Vagina (tissue), 2 donors: ENCODE data around the gene TPGS1. TPM values are rescaled to one million over a fixed set of nuclear protein-coding genes. Genes with fewer than 3 reads are reported as not detected.
A peak's percentile ranks its signal among the peaks of the same experiment; 100 is the strongest.

Source experiments
- DNase-seq, 2 donors: peaks; one replicate each; pipeline ENCODE4 v3.0.0-alpha.2; 2017; ENCODE audit errors: extremely low spot score in 2 of 2
- H3K27ac ChIP-seq: fragments of 200-600 bp; sonication (generic); one replicate; pipeline ENCODE4 v1.5.1; 2019
- H3K27me3 ChIP-seq: fragments of 200-600 bp; sonication (generic); one replicate; pipeline ENCODE4 v1.5.1; 2019
- H3K36me3 ChIP-seq, 2 donors: fragments of 200-600 bp; sonication (generic); one replicate each; pipeline ENCODE4 v1.5.1; 2017 to 2019
- H3K4me1 ChIP-seq: fragments of 200-600 bp; sonication (generic); one replicate; pipeline ENCODE4 v1.5.1; 2019
- H3K4me3 ChIP-seq, 2 donors: fragments of 200-600 bp; sonication (generic); 1 replicate in 1 of 2; 2 replicates in 1 of 2; pipeline ENCODE4 v1.5.1; 2016 to 2019
- H3K9me3 ChIP-seq: fragments of 200-600 bp; sonication (generic); one replicate; pipeline ENCODE4 v1.5.1; 2019
- POLR2A ChIP-seq, 2 donors: fragments of 450-650 bp; IDR thresholded peaks; one replicate each; pipeline ENCODE4 v1.6.1; 2017; ENCODE audit warnings: antibody characterized with exemption in 2 of 2, mild to moderate bottlenecking in 2 of 2, moderate library complexity in 2 of 2
- POLR2AphosphoS5 ChIP-seq, 2 donors: sonication (generic); formaldehyde crosslinking; IDR thresholded peaks; one replicate each; pipeline ENCODE4 v1.9.0; 2017; ENCODE audit warnings: antibody characterized with exemption in 2 of 2, mild to moderate bottlenecking in 2 of 2, low read depth in 1 of 2; ENCODE audit not compliant: insufficient read depth in 1 of 2
- intact Hi-C: fragments of 100-400 bp; cut with DNase I; formaldehyde crosslinking; loops from one replicate; pipeline ENCODE4 v1.15.1; 2023
- total RNA-seq: library from RNA; depleted of rRNA; stranded (reverse); fragments of >200 nt; gene quantifications from one replicate; pipeline ENCODE4 v1.2.3, GENCODE V29; 2016
- TF ChIP-seq, protein P1 (sequence below), 3 experiments: fragments of 450-650 bp in 2 of 3; fragments of 200-600 bp in 1 of 3; sonication (generic) in 1 of 3; IDR thresholded peaks; one replicate each; pipeline ENCODE4 v1.5.1; 2017 to 2019; ENCODE audit warnings: antibody characterized with exemption in 3 of 3, mild to moderate bottlenecking in 2 of 3, moderate library complexity in 2 of 3

Gene TPGS1
- total RNA-seq, 1 donor from 2014 or later = 39.5 TPM

DNA sequence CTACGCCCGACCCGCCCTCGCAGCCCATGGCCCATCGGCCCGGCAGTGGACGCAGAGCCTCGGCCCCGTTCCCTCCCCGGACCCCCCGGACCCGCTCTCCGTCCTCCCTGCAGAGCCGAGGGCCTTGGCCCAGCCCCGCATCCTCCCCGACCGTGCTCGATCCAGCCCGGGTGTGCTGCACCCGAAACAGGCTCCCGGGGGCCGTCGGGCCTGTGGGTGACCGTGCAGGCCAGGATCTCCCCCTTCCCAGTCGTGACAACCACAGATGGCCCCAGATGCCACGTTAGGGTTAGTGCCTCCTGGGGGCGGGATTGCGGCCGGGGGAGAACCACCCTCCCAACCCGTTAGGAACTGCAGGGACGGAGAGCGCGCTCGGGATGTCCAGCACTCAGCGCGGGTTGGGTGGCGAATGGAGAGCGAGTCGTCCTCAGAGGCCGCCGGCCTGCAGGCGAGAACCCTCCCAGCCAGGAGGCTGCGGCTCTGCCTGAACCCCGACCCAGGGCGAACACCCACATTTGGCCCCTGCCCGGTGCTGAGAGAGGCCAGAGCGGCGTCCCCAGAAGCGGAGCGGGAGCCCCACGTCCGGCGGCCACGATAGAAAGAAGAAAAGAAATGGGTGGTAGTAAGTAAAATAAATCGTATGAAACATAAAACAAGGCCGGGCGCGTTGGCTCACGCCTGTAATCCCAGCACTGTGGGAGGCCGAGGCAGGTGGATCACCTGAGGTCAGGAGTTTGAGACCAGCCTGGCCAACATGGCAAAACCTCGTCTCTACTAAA, 17.7 kb upstream of the TPGS1 start:
- no peak for TF ChIP-seq POLR2AphosphoS5 (IDR thresholded peaks at IDR 0.05; ENCODE audit: insufficient read depth in 1 of 2, low read depth in 1 of 2)
- TF ChIP-seq, protein P1, sequence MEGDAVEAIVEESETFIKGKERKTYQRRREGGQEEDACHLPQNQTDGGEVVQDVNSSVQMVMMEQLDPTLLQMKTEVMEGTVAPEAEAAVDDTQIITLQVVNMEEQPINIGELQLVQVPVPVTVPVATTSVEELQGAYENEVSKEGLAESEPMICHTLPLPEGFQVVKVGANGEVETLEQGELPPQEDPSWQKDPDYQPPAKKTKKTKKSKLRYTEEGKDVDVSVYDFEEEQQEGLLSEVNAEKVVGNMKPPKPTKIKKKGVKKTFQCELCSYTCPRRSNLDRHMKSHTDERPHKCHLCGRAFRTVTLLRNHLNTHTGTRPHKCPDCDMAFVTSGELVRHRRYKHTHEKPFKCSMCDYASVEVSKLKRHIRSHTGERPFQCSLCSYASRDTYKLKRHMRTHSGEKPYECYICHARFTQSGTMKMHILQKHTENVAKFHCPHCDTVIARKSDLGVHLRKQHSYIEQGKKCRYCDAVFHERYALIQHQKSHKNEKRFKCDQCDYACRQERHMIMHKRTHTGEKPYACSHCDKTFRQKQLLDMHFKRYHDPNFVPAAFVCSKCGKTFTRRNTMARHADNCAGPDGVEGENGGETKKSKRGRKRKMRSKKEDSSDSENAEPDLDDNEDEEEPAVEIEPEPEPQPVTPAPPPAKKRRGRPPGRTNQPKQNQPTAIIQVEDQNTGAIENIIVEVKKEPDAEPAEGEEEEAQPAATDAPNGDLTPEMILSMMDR (IDR thresholded peaks at IDR 0.05) = no peak
- no peak for TF ChIP-seq POLR2A (IDR thresholded peaks at IDR 0.05)
- Histone ChIP-seq H3K4me3 (peak overlapping the region; percentile 77 to 95), H3K36me3 (no peaks in the 10 kb centered on the region), H3K27me3 (no peaks in the 10 kb centered on the region), H3K4me1 (peaks cover 18% of the 10 kb centered on the region), H3K27ac (peak overlapping the region; percentile 91), H3K9me3 (no peaks in the 10 kb centered on the region)
- intact Hi-C loops = no loop called here
- no peak for DNase-seq

DNA sequence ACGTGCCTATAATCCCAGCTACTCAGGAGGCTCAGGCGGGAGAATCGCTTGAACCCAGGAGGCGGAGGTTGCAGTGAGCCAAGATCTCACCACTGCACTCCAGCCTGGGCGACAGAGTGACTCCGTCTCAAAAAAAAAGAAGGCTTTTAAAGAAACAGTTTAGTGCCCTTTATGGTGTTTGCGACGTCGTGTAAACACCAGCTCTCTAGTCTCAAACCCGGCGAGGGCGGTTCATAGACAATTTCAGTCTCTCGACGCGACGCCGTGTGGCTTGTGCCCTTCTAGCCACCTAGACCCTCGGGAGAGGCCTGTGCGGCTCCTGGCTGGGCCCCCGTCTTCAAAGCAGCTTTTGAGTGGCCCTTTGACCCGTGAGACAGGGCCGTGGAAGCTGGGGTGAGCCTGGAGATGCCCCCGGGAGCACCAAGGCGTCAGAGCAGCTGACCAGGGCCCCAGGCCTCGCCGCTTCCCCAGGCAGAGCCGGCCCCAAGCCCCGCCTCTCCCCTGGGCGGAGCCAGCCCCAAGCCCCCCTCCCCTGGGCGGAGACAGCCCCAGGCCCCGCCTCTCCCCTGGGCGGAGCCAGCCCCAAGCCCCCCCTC, 16.1 kb upstream of the TPGS1 start:
- DNase-seq = no peak
- peaks cover 18% of the 10 kb centered on the region for H3K4me1 ChIP-seq
- peaks cover 4% of the 10 kb centered on the region for H3K27me3 ChIP-seq
- no peaks in the 10 kb centered on the region for H3K36me3 ChIP-seq
- H3K9me3 ChIP-seq = no peaks in the 10 kb centered on the region
- H3K4me3 ChIP-seq = no peak overlapping the region
- intact Hi-C loops = no loop called here
- TF ChIP-seq POLR2A (IDR thresholded peaks at IDR 0.05) (no peak), POLR2AphosphoS5 (IDR thresholded peaks at IDR 0.05; ENCODE audit: insufficient read depth in 1 of 2, low read depth in 1 of 2) (no peak)
- TF ChIP-seq, protein P1 (IDR thresholded peaks at IDR 0.05) = no peak
- H3K27ac ChIP-seq = no peak overlapping the region

DNA sequence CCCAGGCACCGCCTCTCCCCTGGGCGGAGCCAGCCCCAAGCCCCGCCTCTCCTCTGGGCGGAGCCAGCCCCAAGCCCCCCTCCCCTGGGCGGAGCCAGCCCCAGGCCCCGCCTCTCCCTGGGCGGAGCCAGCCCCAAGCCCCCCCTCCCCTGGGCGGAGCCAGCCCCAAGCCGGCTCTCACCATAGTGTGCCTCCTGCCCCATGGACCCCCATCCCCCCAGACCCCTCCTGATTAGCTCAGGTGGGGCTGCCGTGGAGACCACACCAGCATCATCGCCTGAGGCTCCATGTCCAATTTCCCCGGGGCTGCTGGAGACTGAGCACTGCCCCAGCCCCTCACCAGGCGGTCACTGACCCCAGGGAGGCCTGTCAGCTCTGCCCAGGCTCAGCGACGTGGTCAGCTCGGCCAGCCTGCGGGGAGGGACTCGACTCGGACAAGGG, 15.2 kb upstream of the TPGS1 start:
- no peak overlapping the region for H3K4me3 ChIP-seq
- H3K9me3 ChIP-seq = no peaks in the 10 kb centered on the region
- H3K36me3 ChIP-seq = no peaks in the 10 kb centered on the region
- intact Hi-C loops = no loop called here
- H3K27ac ChIP-seq = no peak overlapping the region
- TF ChIP-seq POLR2AphosphoS5 (IDR thresholded peaks at IDR 0.05; ENCODE audit: insufficient read depth in 1 of 2, low read depth in 1 of 2) = no peak
- TF ChIP-seq POLR2A (IDR thresholded peaks at IDR 0.05) = no peak
- DNase-seq = no peak
- peaks cover 18% of the 10 kb centered on the region for H3K4me1 ChIP-seq
- H3K27me3 ChIP-seq = peaks cover 5% of the 10 kb centered on the region

GRCh38 chr19:493391-494170, 13.7 kb upstream of the TPGS1 start:
- H3K9me3 ChIP-seq = no peaks in the 10 kb centered on the region
- no peak for DNase-seq
- TF ChIP-seq POLR2A (IDR thresholded peaks at IDR 0.05) = no peak
- no peak for TF ChIP-seq POLR2AphosphoS5 (IDR thresholded peaks at IDR 0.05; ENCODE audit: insufficient read depth in 1 of 2, low read depth in 1 of 2)
- TF ChIP-seq, protein P1 (IDR thresholded peaks at IDR 0.05) = no peak

More at GRCh38 chr19:493391-494170, 13.7 kb upstream of the TPGS1 start:
- Histone ChIP-seq H3K36me3 (no peaks in the 10 kb centered on the region), H3K4me3 (no peak overlapping the region), H3K4me1 (peaks cover 18% of the 10 kb centered on the region), H3K27me3 (peaks cover 16% of the 10 kb centered on the region), H3K27ac (no peak overlapping the region)
- intact Hi-C loops = no loop called here
